ENCODE results near the gene OGFR.

Gene OGFR

GRCh38 chr20:62804627-62805154 lies at the start of gene OGFR:
TSS of gene OGFR (plus strand) at chr20:62804835. CDS start at chr20:62804860, 25 bp downstream.
- Histone ChIP-seq H3K9me3 (ENCODE audit: insufficient read depth, low read depth, low read length) (no peaks in the 10 kb centered on the region), H3K9ac (ENCODE audit: low read depth, low read length) (no peak within 1 kb of the TSS), H3K36me3 (ENCODE audit: insufficient read depth, low read depth, low read length) (peaks cover 27% of the 10 kb centered on the region), H3K27me3 (ENCODE audit: insufficient read depth, low read length) (peaks cover 11% of the 10 kb centered on the region), H3K4me1 (ENCODE audit: insufficient read depth, low read length) (peaks cover 3% of the 10 kb centered on the region; the same call in 1 of the 2 replicates), H3K4me3 (ENCODE audit: low read length) (peak within 1 kb of the TSS; percentile 74), H3K27ac (ENCODE audit: low read length) (no peak within 1 kb of the TSS)

DNA sequence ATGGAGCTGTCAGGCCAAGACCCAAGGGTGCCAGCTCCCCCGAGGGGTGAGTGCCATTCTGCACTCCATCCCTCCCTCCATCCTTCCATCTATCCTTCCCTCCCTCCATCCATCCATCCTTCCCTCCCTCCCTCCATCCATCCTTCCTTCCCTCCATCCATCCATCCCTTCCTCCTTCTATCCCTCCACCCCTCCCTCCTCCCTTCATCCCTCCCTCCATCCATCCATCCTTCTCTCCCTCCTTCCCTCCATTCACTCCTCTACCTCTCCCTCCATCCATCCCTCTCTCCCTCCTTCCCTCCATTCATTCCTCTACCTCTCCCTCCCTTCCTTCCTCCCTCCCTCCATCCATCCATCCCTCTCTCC lies 49.7 kb upstream of the OGFR start:
- Histone ChIP-seq H3K4me3 (ENCODE audit: low read length) (no peak overlapping the region), H3K27me3 (ENCODE audit: insufficient read depth, low read length) (no peaks in the 10 kb centered on the region; the same call in 1 of the 2 replicates), H3K4me1 (ENCODE audit: insufficient read depth, low read length) (peaks cover 4% of the 10 kb centered on the region; the same call in 1 of the 2 replicates), H3K27ac (ENCODE audit: low read length) (no peak overlapping the region), H3K9ac (ENCODE audit: low read depth, low read length) (no peak overlapping the region), H3K36me3 (ENCODE audit: insufficient read depth, low read depth, low read length) (no peaks in the 10 kb centered on the region), H3K9me3 (ENCODE audit: insufficient read depth, low read depth, low read length) (no peaks in the 10 kb centered on the region)

DNA sequence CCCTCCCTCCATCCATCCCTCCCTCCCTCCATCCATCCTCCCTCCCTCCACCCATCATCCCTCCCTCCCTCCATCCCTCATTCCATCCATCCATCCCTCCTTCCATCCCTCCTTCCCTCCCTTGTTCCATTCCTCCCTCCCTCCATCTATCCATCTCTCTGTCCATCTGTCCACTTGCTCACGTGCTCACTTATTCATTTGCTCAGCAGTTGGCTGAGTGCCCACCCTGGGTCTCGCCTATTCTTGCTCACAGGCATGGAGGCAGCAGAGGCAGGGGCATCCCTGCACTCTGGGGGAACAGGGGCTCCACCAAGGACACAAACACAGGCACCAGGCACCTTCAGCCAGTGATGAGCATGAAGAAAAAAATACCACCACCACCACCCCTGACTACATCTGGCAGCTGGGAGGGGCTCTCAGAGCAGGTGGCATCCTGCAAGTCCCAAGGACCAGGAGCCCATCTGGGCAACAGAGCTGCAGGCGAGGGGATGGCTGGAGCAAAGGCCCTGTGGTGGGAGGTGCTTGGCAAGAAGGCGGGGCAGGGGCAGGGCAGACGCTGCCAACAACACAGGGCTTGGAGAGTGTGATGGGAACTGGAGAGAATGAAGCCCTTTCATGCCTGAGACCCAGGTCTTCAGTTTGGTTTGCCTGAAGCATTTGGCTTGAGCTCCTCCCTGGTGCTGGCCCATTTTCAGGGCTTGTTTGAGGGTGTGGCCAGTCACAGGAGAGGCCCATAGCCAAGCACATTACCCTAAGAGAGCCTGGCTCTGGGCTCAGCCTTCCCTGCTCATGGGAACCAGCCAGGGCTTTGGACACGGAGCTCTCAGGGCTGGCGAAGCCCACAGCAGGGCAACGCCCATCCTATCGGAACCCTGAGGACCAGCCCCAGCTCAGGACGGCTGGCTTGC lies 48.6 kb upstream of the OGFR start:
- H3K27ac ChIP-seq (ENCODE audit: low read length) = no peak overlapping the region
- peaks cover 4% of the 10 kb centered on the region; the same call in 1 of the 2 replicates for H3K4me1 ChIP-seq (ENCODE audit: insufficient read depth, low read length)

DNA sequence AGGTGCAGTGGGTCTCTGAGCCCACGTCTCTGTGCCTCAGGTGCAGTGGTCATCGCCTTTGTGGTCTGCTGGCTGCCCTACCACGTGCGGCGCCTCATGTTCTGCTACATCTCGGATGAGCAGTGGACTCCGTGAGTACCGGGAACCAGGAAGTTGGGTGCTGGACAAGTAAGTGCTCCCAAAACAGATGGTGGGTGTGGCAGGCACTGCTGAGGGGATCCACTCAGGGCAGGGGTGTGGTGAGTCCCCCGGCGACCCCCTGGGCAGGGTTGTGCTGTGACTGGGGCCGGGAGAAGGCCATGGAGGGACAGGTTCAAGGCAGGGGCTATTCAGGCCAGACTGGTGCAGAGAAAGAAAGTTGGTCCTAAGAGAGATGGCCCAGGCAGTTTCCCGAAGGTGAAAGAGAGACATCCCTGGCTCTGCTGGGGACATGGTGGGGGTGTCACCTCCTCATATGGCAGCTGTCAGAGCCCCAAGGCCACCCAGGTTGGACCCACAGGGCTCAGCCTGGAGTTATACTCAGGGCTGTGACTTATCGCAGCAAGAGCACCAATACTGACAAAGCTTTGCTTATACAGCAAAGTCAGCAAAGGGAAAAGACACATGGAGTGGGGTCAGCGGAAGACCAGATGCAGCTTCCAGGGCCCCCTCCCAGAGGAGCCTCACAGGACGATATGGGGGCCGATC lies 46.3 kb upstream of the OGFR start:
- Histone ChIP-seq H3K4me3 (ENCODE audit: low read length) (no peak overlapping the region), H3K27me3 (ENCODE audit: insufficient read depth, low read length) (no peaks in the 10 kb centered on the region), H3K27ac (ENCODE audit: low read length) (no peak overlapping the region)

More for the DNA sequence above, 48.6 kb upstream of the OGFR start:
- H3K36me3 ChIP-seq (ENCODE audit: insufficient read depth, low read depth, low read length) = no peaks in the 10 kb centered on the region
- no peak overlapping the region for H3K4me3 ChIP-seq (ENCODE audit: low read length)
- H3K9ac ChIP-seq (ENCODE audit: low read depth, low read length) = no peak overlapping the region
- no peaks in the 10 kb centered on the region; the same call in 1 of the 2 replicates for H3K27me3 ChIP-seq (ENCODE audit: insufficient read depth, low read length)
- no peaks in the 10 kb centered on the region for H3K9me3 ChIP-seq (ENCODE audit: insufficient read depth, low read depth, low read length)

DNA sequence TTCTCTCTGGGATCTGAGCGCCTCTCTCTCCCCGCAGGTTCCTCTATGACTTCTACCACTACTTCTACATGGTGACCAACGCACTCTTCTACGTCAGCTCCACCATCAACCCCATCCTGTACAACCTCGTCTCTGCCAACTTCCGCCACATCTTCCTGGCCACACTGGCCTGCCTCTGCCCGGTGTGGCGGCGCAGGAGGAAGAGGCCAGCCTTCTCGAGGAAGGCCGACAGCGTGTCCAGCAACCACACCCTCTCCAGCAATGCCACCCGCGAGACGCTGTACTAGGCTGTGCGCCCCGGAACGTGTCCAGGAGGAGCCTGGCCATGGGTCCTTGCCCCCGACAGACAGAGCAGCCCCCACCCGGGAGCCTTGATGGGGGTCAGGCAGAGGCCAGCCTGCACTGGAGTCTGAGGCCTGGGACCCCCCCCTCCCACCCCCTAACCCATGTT lies 44.6 kb upstream of the OGFR start:
- no peak overlapping the region for H3K4me3 ChIP-seq (ENCODE audit: low read length)
- H3K36me3 ChIP-seq (ENCODE audit: insufficient read depth, low read depth, low read length) = no peaks in the 10 kb centered on the region
- H3K27ac ChIP-seq (ENCODE audit: low read length) = no peak overlapping the region
- H3K4me1 ChIP-seq (ENCODE audit: insufficient read depth, low read length) = no peaks in the 10 kb centered on the region
- H3K9ac ChIP-seq (ENCODE audit: low read depth, low read length) = no peak overlapping the region
- H3K9me3 ChIP-seq (ENCODE audit: insufficient read depth, low read depth, low read length) = no peaks in the 10 kb centered on the region
- H3K27me3 ChIP-seq (ENCODE audit: insufficient read depth, low read length) = no peaks in the 10 kb centered on the region

More for the DNA sequence above, 46.3 kb upstream of the OGFR start:
- H3K36me3 ChIP-seq (ENCODE audit: insufficient read depth, low read depth, low read length) = no peaks in the 10 kb centered on the region
- H3K4me1 ChIP-seq (ENCODE audit: insufficient read depth, low read length) = no peaks in the 10 kb centered on the region
- H3K9me3 ChIP-seq (ENCODE audit: insufficient read depth, low read depth, low read length) = no peaks in the 10 kb centered on the region
- no peak overlapping the region for H3K9ac ChIP-seq (ENCODE audit: low read depth, low read length)

DNA sequence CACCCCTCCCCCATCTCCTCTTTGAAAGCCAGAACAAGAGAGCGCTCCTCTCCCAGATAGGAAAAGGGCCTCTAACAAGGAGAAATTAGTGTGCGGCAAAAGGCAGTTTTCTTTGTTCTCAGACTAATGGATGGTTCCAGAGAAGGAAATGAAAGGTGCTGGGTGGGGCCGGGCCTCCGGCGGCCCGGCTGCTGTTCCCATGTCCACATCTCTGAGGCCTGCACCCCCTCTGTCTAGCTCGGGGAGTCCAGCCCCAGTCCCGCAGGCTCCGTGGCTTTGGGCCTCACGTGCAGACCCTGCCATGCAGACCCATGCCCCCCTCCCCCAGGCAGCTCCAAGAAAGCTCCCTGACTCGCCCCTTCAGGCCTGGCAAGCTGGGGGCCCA lies 44.2 kb upstream of the OGFR start:
- Histone ChIP-seq H3K4me1 (ENCODE audit: insufficient read depth, low read length) (no peaks in the 10 kb centered on the region), H3K9me3 (ENCODE audit: insufficient read depth, low read depth, low read length) (no peaks in the 10 kb centered on the region), H3K27ac (ENCODE audit: low read length) (no peak overlapping the region), H3K9ac (ENCODE audit: low read depth, low read length) (no peak overlapping the region), H3K4me3 (ENCODE audit: low read length) (no peak overlapping the region), H3K27me3 (ENCODE audit: insufficient read depth, low read length) (no peaks in the 10 kb centered on the region), H3K36me3 (ENCODE audit: insufficient read depth, low read depth, low read length) (no peaks in the 10 kb centered on the region)

DNA sequence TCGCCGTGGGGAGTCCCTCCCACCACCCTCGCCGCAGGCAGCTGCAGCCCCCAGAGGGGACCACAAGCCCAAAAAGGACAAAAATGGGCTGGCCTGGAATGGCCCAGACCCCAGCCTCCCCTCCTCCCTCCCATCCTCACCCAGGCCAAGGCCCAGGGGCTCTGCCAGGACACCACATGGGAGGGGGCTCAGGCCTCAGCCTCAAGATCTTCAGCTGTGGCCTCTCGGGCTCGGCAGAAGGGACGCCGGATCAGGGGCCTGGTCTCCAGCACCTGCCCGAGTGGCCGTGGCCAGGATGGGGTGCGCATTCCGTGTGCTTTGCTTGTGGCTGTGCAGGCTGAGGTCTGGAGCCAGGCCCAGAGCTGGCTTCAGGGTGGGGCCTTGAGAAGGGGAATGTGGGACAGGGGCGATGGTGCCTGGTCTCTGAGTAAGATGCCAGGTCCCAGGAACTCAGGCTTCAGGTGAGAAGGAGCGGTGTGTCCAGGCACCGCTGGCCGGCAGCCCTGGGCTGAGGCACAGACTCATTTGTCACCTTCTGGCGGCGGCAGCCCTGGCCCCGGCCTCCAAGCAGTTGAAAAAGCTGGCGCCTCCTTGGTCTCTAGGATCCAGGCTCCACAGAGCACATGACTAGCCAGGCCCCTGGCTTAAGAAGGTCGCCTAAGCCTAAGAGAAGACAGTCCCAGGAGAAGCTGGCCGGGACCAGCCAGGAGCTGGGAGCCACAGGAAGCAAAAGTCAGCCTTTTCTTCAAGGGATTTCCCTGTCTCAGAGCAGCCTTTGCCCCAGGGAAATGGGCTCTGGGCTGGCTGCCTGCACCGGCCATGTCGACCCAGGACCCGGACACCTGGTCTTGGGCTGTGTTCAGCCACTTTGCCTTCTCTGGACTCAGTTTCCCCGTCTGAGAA lies 43.5 kb upstream of the OGFR start:
- Histone ChIP-seq H3K9me3 (ENCODE audit: insufficient read depth, low read depth, low read length) (no peaks in the 10 kb centered on the region), H3K9ac (ENCODE audit: low read depth, low read length) (no peak overlapping the region), H3K4me1 (ENCODE audit: insufficient read depth, low read length) (no peaks in the 10 kb centered on the region), H3K36me3 (ENCODE audit: insufficient read depth, low read depth, low read length) (no peaks in the 10 kb centered on the region), H3K4me3 (ENCODE audit: low read length) (no peak overlapping the region), H3K27me3 (ENCODE audit: insufficient read depth, low read length) (no peaks in the 10 kb centered on the region), H3K27ac (ENCODE audit: low read length) (no peak overlapping the region)

DNA sequence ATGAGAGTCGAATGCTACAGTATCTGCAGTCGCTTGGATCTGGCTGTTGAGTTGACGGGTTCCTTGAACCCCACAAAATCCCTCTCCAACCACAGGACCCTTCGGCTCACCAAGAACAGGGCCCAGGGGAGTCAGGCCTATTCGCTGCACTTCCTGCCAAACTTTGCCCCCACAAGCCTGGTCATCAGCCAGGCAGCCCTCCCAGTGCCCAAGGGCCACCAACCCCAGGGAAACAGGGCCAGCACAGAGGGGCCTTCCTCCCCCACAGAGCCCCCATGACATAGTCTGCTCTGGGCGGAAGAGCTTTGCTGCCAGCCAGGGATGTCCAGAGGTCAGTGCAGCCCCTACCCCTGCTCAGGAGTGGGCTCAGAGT lies 42.9 kb upstream of the OGFR start:
- Histone ChIP-seq H3K9ac (ENCODE audit: low read depth, low read length) (no peak overlapping the region), H3K9me3 (ENCODE audit: insufficient read depth, low read depth, low read length) (no peaks in the 10 kb centered on the region), H3K27me3 (ENCODE audit: insufficient read depth, low read length) (no peaks in the 10 kb centered on the region; the same call in 1 of the 2 replicates), H3K4me1 (ENCODE audit: insufficient read depth, low read length) (no peaks in the 10 kb centered on the region), H3K36me3 (ENCODE audit: insufficient read depth, low read depth, low read length) (no peaks in the 10 kb centered on the region), H3K4me3 (ENCODE audit: low read length) (no peak overlapping the region), H3K27ac (ENCODE audit: low read length) (no peak overlapping the region)

DNA sequence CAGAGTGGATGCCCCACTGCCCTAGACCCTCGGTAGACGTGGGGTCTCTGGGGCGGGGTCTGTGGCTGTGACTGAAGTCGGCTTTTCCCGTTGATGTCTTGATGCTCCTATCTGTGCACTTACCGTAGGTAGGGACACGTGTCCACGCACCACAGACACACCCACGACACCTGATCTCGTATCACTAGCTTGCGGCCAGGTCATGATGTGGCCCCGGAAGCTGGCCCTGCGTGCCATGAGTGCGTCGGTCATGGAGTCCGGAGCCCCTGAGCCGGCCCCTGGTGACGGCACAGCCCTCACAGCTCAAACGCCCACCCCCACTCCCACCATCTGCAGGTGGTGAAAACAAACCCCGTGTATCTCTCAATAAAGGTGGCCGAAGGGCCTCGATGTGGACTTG lies 42.3 kb upstream of the OGFR start:
- Histone ChIP-seq H3K9me3 (ENCODE audit: insufficient read depth, low read depth, low read length) (no peaks in the 10 kb centered on the region), H3K27me3 (ENCODE audit: insufficient read depth, low read length) (no peaks in the 10 kb centered on the region; the same call in 1 of the 2 replicates), H3K36me3 (ENCODE audit: insufficient read depth, low read depth, low read length) (no peaks in the 10 kb centered on the region), H3K4me3 (ENCODE audit: low read length) (no peak overlapping the region), H3K4me1 (ENCODE audit: insufficient read depth, low read length) (no peaks in the 10 kb centered on the region), H3K27ac (ENCODE audit: low read length) (no peak overlapping the region), H3K9ac (ENCODE audit: low read depth, low read length) (no peak overlapping the region)

GRCh38 chr20:62762801-62763368 lies 41.8 kb upstream of the OGFR start:
- Histone ChIP-seq H3K9ac (ENCODE audit: low read depth, low read length) (no peak overlapping the region), H3K4me1 (ENCODE audit: insufficient read depth, low read length) (no peaks in the 10 kb centered on the region), H3K9me3 (ENCODE audit: insufficient read depth, low read depth, low read length) (no peaks in the 10 kb centered on the region), H3K27ac (ENCODE audit: low read length) (no peak overlapping the region), H3K27me3 (ENCODE audit: insufficient read depth, low read length) (no peaks in the 10 kb centered on the region; the same call in 1 of the 2 replicates), H3K4me3 (ENCODE audit: low read length) (no peak overlapping the region), H3K36me3 (ENCODE audit: insufficient read depth, low read depth, low read length) (no peaks in the 10 kb centered on the region)

- no peaks in the 10 kb centered on the region for H3K9me3 ChIP-seq (ENCODE audit: insufficient read depth, low read depth, low read length)
- H3K27me3 ChIP-seq (ENCODE audit: insufficient read depth, low read length) = no peaks in the 10 kb centered on the region; the same call in 1 of the 2 replicates
- H3K4me3 ChIP-seq (ENCODE audit: low read length) = no peak overlapping the region
These were observed 41.2 kb upstream of the OGFR start for GRCh38 chr20:62763404-62763803.

More at GRCh38 chr20:62763404-62763803, 41.2 kb upstream of the OGFR start:
- H3K4me1 ChIP-seq (ENCODE audit: insufficient read depth, low read length) = no peaks in the 10 kb centered on the region
- no peak overlapping the region for H3K9ac ChIP-seq (ENCODE audit: low read depth, low read length)
- no peaks in the 10 kb centered on the region for H3K36me3 ChIP-seq (ENCODE audit: insufficient read depth, low read depth, low read length)
- no peak overlapping the region for H3K27ac ChIP-seq (ENCODE audit: low read length)

Measured in iPS-20b (cell line).